ENCODE data around the gene ZFHX3.

DNA sequence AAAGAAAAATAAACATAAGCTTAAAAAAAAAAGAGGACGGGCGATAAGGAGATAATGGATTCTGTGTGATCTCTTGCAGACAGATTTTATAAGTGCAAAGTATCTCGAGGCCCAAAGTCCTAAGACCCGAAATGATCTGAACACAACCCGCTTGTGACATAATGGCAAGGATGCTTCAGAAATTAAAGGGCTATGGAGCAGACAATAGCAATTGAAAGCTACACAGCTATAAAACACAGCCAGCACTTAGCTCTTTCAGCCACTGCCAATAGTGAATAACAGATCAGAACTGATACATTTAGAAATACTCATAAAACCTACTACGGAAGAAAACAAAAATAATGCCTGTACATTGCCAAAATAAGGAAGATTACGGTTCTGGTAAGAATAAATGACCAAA is 117.5 kb downstream of the ZFHX3 start:
- TF ChIP-seq, protein P1, sequence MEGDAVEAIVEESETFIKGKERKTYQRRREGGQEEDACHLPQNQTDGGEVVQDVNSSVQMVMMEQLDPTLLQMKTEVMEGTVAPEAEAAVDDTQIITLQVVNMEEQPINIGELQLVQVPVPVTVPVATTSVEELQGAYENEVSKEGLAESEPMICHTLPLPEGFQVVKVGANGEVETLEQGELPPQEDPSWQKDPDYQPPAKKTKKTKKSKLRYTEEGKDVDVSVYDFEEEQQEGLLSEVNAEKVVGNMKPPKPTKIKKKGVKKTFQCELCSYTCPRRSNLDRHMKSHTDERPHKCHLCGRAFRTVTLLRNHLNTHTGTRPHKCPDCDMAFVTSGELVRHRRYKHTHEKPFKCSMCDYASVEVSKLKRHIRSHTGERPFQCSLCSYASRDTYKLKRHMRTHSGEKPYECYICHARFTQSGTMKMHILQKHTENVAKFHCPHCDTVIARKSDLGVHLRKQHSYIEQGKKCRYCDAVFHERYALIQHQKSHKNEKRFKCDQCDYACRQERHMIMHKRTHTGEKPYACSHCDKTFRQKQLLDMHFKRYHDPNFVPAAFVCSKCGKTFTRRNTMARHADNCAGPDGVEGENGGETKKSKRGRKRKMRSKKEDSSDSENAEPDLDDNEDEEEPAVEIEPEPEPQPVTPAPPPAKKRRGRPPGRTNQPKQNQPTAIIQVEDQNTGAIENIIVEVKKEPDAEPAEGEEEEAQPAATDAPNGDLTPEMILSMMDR (IDR thresholded peaks at IDR 0.05) = no peak
- TF ChIP-seq POLR2A (IDR thresholded peaks at IDR 0.05) = no peak

All from uterus (tissue), 2 donors.